Measurements from ENCODE around the gene KCNIP4. TPM values are rescaled to one million over a fixed set of nuclear protein-coding genes. Genes with fewer than 3 reads are reported as not detected.

Gene KCNIP4
- total and polyA plus RNA-seq, 2 donors (not counting 3 experiments of a cell fraction or from before 2014, with no cell fraction given): not detected

- Histone ChIP-seq H3K9me3 (replicated peaks; ENCODE audit: control insufficient read depth, insufficient read depth, low read length) (no peaks in the 10 kb centered on the region), H3K4me1 (ENCODE audit: control insufficient read depth, extremely low read depth, insufficient read depth, low read length) (peaks cover 7% of the 10 kb centered on the region), H3K79me2 (ENCODE audit: control insufficient read depth, insufficient read depth, low read length) (no peaks in the 10 kb centered on the region), H4K20me1 (replicated peaks; ENCODE audit: control insufficient read depth, extremely low read depth, insufficient read depth, low read length) (no peaks in the 10 kb centered on the region), H3K27me3 (ENCODE audit: control insufficient read depth in 2 of 2, insufficient read depth in 2 of 2, low read length in 2 of 2) (no peaks in the 10 kb centered on the region), H2AFZ (ENCODE audit: low read depth, low read length) (peak overlapping the region; percentile 20), H3K27ac (ENCODE audit: insufficient read depth, low read depth, low read length) (peak overlapping the region; percentile 32), H3K9ac (replicated peaks; ENCODE audit: extremely low read depth, insufficient read depth, low read length) (no peak overlapping the region), H3K4me3 (replicated peaks in 1 of 3; ENCODE audit: insufficient read depth in 1 of 3, low read depth in 1 of 3, low read length in 3 of 3) (no peak overlapping the region), H3K9me1 (replicated peaks; ENCODE audit: control insufficient read depth, extremely low read depth, insufficient read depth, low read length) (no peaks in the 10 kb centered on the region), H3K4me2 (ENCODE audit: insufficient read depth, low read length) (no peak overlapping the region), H3K36me3 (ENCODE audit: control insufficient read depth in 2 of 2, extremely low read depth in 1 of 2, insufficient read depth in 2 of 2, low read length in 2 of 2) (no peaks in the 10 kb centered on the region)
- ChIA-PET CTCF (interaction anchor here (1.0 to 1.4 kb wide), 2 partner anchors 8 to 56 kb away, joined by 4 to 6 read pairs; no protein-coding TSS in a partner anchor), POLR2A (no interaction called here)
- FAIRE-seq: peak; percentile 82
- intact Hi-C loops (cut with micrococcal nuclease) (loop anchor here (10.0 kb wide), 1 partner anchor 125 kb away; the partner anchor contains the start of gene PACRGL), dilution Hi-C loops (cut with MboI; ENCODE audit: extremely low pct_ligation_motif_present, low sequenced_read_pairs) (no loop called here)
- DNase-seq (ENCODE audit: low read depth, low spot score): peak; percentile 54
- TF ChIP-seq GATA2 (IDR thresholded peaks at IDR 0.05; ENCODE audit: insufficient read depth, insufficient read length, low read depth, low read length): peak; percentile 7
- TF ChIP-seq JUN (IDR thresholded peaks at IDR 0.05; ENCODE audit: borderline replicate concordance, insufficient read depth, insufficient read length, low read depth): peak; percentile 59
- TF ChIP-seq FOS (IDR thresholded peaks at IDR 0.05; ENCODE audit: borderline replicate concordance, insufficient read depth, low read length): peak; percentile 72
- no peak for TF ChIP-seq POLR2A (IDR thresholded peaks at IDR 0.05; ENCODE audit: low read depth, low read length)
- no peak for TF ChIP-seq EZH2 (IDR thresholded peaks at IDR 0.05; ENCODE audit: borderline replicate concordance, low read depth, low read length, severe bottlenecking)
- TF ChIP-seq, protein P1, sequence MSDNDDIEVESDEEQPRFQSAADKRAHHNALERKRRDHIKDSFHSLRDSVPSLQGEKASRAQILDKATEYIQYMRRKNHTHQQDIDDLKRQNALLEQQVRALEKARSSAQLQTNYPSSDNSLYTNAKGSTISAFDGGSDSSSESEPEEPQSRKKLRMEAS (IDR thresholded peaks at IDR 0.05; ENCODE audit: insufficient read depth, insufficient read length): no peak
- no peak for TF ChIP-seq POLR2AphosphoS5 (IDR thresholded peaks at IDR 0.05; ENCODE audit: insufficient read depth, low read depth, low read length)
- no peak for TF ChIP-seq CTCF (IDR thresholded peaks at IDR 0.05; ENCODE audit: extremely low read depth in 1 of 2, insufficient read depth in 1 of 2, low read depth in 1 of 2, low read length in 2 of 2)
- TF ChIP-seq MYC (IDR thresholded peaks at IDR 0.05; ENCODE audit: low read depth, low read length): no peak
- no TSS peak for BruUV-seq (replicated peaks)
These were observed 1118.8 kb downstream of the KCNIP4 start for GRCh38 chr4:20829617-20830357.

Measured in endothelial cell of umbilical vein (primary cell).